HG02642 (cell line): Measurements from ENCODE around the gene TSN.
"Not testable (repeated sequence)": the region's sequence is repeated elsewhere in the genome, so short reads cannot be mapped to it uniquely, and the experiment has no call there.

Source experiments
- ATAC-seq: cut with Tn5 transposase; IDR thresholded peaks from one replicate; pipeline ENCODE4 v1.9.1; 2021; ENCODE audit warnings: mild to moderate bottlenecking; ENCODE audit not compliant: unreplicated experiment, poor library complexity

Gene TSN

GRCh38 chr2:121755237-121756111, at the start of gene TSN:
Gene TSN, plus strand, starts transcription at chr2:121755651. Its CDS starts 129 bp downstream, at chr2:121755780.
- ATAC-seq: peak; percentile 100

GRCh38 chr2:121705958-121706357, 49.5 kb upstream of the TSN start:
- ATAC-seq: no peak

GRCh38 chr2:121707344-121707919, 48.0 kb upstream of the TSN start:
- ATAC-seq: no peak

GRCh38 chr2:121707920-121708361, 47.5 kb upstream of the TSN start:
- no peak for ATAC-seq

GRCh38 chr2:121709776-121710469, 45.5 kb upstream of the TSN start:
- no peak for ATAC-seq

GRCh38 chr2:121710470-121711170, 44.8 kb upstream of the TSN start:
- no peak for ATAC-seq

GRCh38 chr2:121711481-121711880, 44.0 kb upstream of the TSN start:
- ATAC-seq: not testable (repeated sequence)

- ATAC-seq: no peak
Observed at GRCh38 chr2:121716126-121716525, 39.3 kb upstream of the TSN start.

GRCh38 chr2:121717529-121717928, 37.9 kb upstream of the TSN start:
- no peak for ATAC-seq

GRCh38 chr2:121721926-121722325, 33.5 kb upstream of the TSN start:
- ATAC-seq: no peak

GRCh38 chr2:121722479-121722878, 33.0 kb upstream of the TSN start:
- no peak for ATAC-seq

GRCh38 chr2:121723316-121723715, 32.1 kb upstream of the TSN start:
- no peak for ATAC-seq

- ATAC-seq: no peak
Observed at GRCh38 chr2:121727332-121727731, 28.1 kb upstream of the TSN start.

GRCh38 chr2:121727950-121728349, 27.5 kb upstream of the TSN start:
- no peak for ATAC-seq

- ATAC-seq: no peak
Observed at GRCh38 chr2:121731366-121731765, 24.1 kb upstream of the TSN start.

- not testable (repeated sequence) for ATAC-seq
Observed at GRCh38 chr2:121734544-121734943, 20.9 kb upstream of the TSN start.

GRCh38 chr2:121735518-121736074, 19.9 kb upstream of the TSN start:
- no peak for ATAC-seq

- ATAC-seq: no peak
Observed at GRCh38 chr2:121736140-121736461, 19.4 kb upstream of the TSN start.

- ATAC-seq: peak; percentile 93
Observed at GRCh38 chr2:121736462-121737336, 18.8 kb upstream of the TSN start, which contains the start of gene NIFK. Gene NIFK, minus strand, starts transcription at chr2:121736875. Its CDS starts 25 bp downstream, at chr2:121736850.
